Panc1 (cell line): ENCODE measurements around the gene ATXN1. TPM values are rescaled to one million over a fixed set of nuclear protein-coding genes. Genes with fewer than 3 reads are reported as not detected.

Experiments used
- ATAC-seq: fragments of 200-7000 bp; cut with Tn5 transposase; 2 replicates; pipeline ENCODE4 v1.9.1; 2020; ENCODE audit warnings: mild to moderate bottlenecking, moderate library complexity
- BruUV-seq: library from RNA; stranded (reverse); fragments of 400-500 nt; replicated peaks from 2 replicates; lab custom pipeline; 2021; lab: Mats Ljungman, UMichigan
- CTCF ChIA-PET: fragments of 300-600 bp; sonication (Branson Sonifier 250); formaldehyde crosslinking; loops from one replicate; lab custom pipeline; 2022; ENCODE audit warnings: antibody characterized with exemption; lab: Charles Lee
- POLR2A ChIA-PET: fragments of 300-600 bp; sonication (Branson Sonifier 250); formaldehyde crosslinking; loops from one replicate; lab custom pipeline; 2022; ENCODE audit warnings: antibody characterized with exemption; lab: Charles Lee
- DNase-seq: peaks from one replicate; pipeline ENCODE4 v3.0.0-alpha.2; 2010; ENCODE audit warnings: low read depth, low spot score
- H3K27ac ChIP-seq: 2 replicates; pipeline ENCODE4 v1.5.1; 2011; ENCODE audit warnings: mild to moderate bottlenecking, low read length, inconsistent platforms
- H3K27me3 ChIP-seq: fragments of 200-500 bp; sonication (Bioruptor generic); 2 replicates; pipeline ENCODE4 v1.6.0; 2014; ENCODE audit warnings: low read length, inconsistent platforms; ENCODE audit not compliant: control insufficient read depth, insufficient read depth
- H3K36me3 ChIP-seq: fragments of 200-500 bp; sonication (Bioruptor generic); 2 replicates; pipeline ENCODE4 v1.5.1; 2014; ENCODE audit warnings: inconsistent platforms, mild to moderate bottlenecking, low read length, moderate library complexity; ENCODE audit not compliant: control insufficient read depth, insufficient read depth
- H3K4me1 ChIP-seq: 2 replicates; pipeline ENCODE4 v1.5.1; 2011; ENCODE audit warnings: inconsistent platforms, mild to moderate bottlenecking, low read length, moderate library complexity; ENCODE audit not compliant: control insufficient read depth, insufficient read depth
- H3K4me3 ChIP-seq, 2 experiments: 2 replicates each; pipeline ENCODE4 v1.5.1; 2011 to 2012; ENCODE audit warnings: low read depth in 2 of 2, low read length in 2 of 2, mild to moderate bottlenecking in 2 of 2, inconsistent platforms in 1 of 2, moderate library complexity in 1 of 2
- H3K9me3 ChIP-seq: fragments of 200-500 bp; sonication (Bioruptor generic); 2 replicates; pipeline ENCODE4 v1.5.1; 2014; ENCODE audit warnings: low read depth, mild to moderate bottlenecking, inconsistent platforms, low read length, moderate library complexity; ENCODE audit not compliant: control insufficient read depth, insufficient read depth
- CTCF ChIP-seq: fragments of 450-650 bp; IDR thresholded peaks from 2 replicates; pipeline ENCODE4 v1.5.1; 2017; ENCODE audit warnings: mild to moderate bottlenecking
- POLR2AphosphoS5 ChIP-seq: IDR thresholded peaks from 2 replicates; pipeline ENCODE4 v1.6.1; 2012; ENCODE audit warnings: mild to moderate bottlenecking, low read depth, low read length, moderate library complexity
- REST ChIP-seq, 2 experiments: IDR thresholded peaks; 2 replicates each; pipeline ENCODE4 v1.6.1; 2011 to 2012; ENCODE audit warnings: low read depth in 2 of 2, control low read depth in 1 of 2, low read length in 1 of 2, mild to moderate bottlenecking in 1 of 2, moderate library complexity in 1 of 2; ENCODE audit not compliant: insufficient read depth in 1 of 2
- SIN3A ChIP-seq: IDR thresholded peaks from 2 replicates; pipeline ENCODE4 v1.6.1; 2012; ENCODE audit warnings: low read depth, mild to moderate bottlenecking, low read length, moderate library complexity, borderline replicate concordance; ENCODE audit not compliant: insufficient read depth
- TCF7L2 ChIP-seq: IDR thresholded peaks from 2 replicates; pipeline ENCODE4 v1.6.1; 2011; ENCODE audit warnings: mild to moderate bottlenecking, low read depth, low read length, inconsistent platforms
- in situ Hi-C: cut with HindIII; loops from 2 replicates; pipeline ENCODE4 v1.10.0; 2016; ENCODE audit warnings: low sequenced_read_pairs, low pct_unique_long_range_greater_than_20kb
- intact Hi-C: fragments of 100-400 bp; cut with micrococcal nuclease; formaldehyde crosslinking; loops from one replicate; pipeline ENCODE4 v1.10.0; 2022; ENCODE audit not compliant: unreplicated experiment
- total RNA-seq: library from RNA; stranded (reverse); gene quantifications from one replicate; pipeline ENCODE4 v1.2.1, GENCODE V29; 2021; ENCODE audit not compliant: unreplicated experiment

The ATXN1 gene
- total RNA-seq, 1 experiment from 2014 or later, result 67.1 TPM

- H3K9me3 ChIP-seq, result no peaks in the 10 kb centered on the region
- ATAC-seq (no peak), DNase-seq (no peak)
- no TSS peak for BruUV-seq
- H3K36me3 ChIP-seq, result no peaks in the 10 kb centered on the region
- H3K4me1 ChIP-seq, result peaks cover 95% of the 10 kb centered on the region
- in situ Hi-C loops (no loop called here), intact Hi-C loops (no loop called here)
- H3K27me3 ChIP-seq, result no peaks in the 10 kb centered on the region
- POLR2A ChIA-PET, result interaction anchor here (0.7 to 0.9 kb wide), 2 partner anchors 9 to 18 kb away, joined by 3 to 4 read pairs; no protein-coding TSS in a partner anchor
- H3K4me3 ChIP-seq, result no peak overlapping the region
- peak overlapping the region; percentile 99 for H3K27ac ChIP-seq
- CTCF ChIA-PET, result no interaction called here
- no peak for TF ChIP-seq REST (IDR thresholded peaks at IDR 0.05; ENCODE audit: insufficient read depth in 1 of 2, low read depth in 2 of 2, low read length in 1 of 2)
- no peak for TF ChIP-seq TCF7L2
- no peak for TF ChIP-seq SIN3A
- TF ChIP-seq POLR2AphosphoS5, result no peak
- TF ChIP-seq CTCF, result no peak
Measured at GRCh38 chr6:16716321-16716858, 44.9 kb downstream of the ATXN1 start.

- Histone ChIP-seq H3K9me3 (no peaks in the 10 kb centered on the region), H3K4me1 (peaks cover 94% of the 10 kb centered on the region), H3K27me3 (no peaks in the 10 kb centered on the region), H3K27ac (peak overlapping the region; percentile 99), H3K4me3 (peak overlapping the region; percentile 22 to 39), H3K36me3 (no peaks in the 10 kb centered on the region)
- in situ Hi-C loops (no loop called here), intact Hi-C loops (loop anchor here (2.0 to 5.0 kb wide), 2 partner anchors 45 to 201 kb away; no protein-coding TSS in a partner anchor)
- DNase-seq, result no peak
- ChIA-PET POLR2A (interaction anchor here (0.7 to 2.1 kb wide), 2 partner anchors 48 to 310 kb away, joined by 7 to 12 read pairs; partner anchors contain the start of gene ATXN1), CTCF (interaction anchor here (0.7 to 1.2 kb wide), 2 partner anchors 11 to 45 kb away, joined by 3 to 12 read pairs; no protein-coding TSS in a partner anchor)
- BruUV-seq, result no TSS peak
- no peak for TF ChIP-seq REST (IDR thresholded peaks at IDR 0.05; ENCODE audit: insufficient read depth in 1 of 2, low read depth in 2 of 2, low read length in 1 of 2)
- TF ChIP-seq POLR2AphosphoS5, result peak; percentile 61; the same call in 1 of the 2 replicates
- no peak for TF ChIP-seq CTCF
- no peak for TF ChIP-seq SIN3A
- TF ChIP-seq TCF7L2, result peak; percentile 47; the same call in 1 of the 2 replicates
- peak; percentile 65 for ATAC-seq
Measured at GRCh38 chr6:16713597-16713996, 47.7 kb downstream of the ATXN1 start.
